Osteoblast (primary cell): Measurements from ENCODE around the gene SCAANT1. TPM values are rescaled to one million over a fixed set of nuclear protein-coding genes. Genes with fewer than 3 reads are reported as not detected.
A peak's percentile ranks its signal among the peaks of the same experiment; 100 is the strongest.

ENCODE experiments used
- DNase-seq: peaks from one replicate; pipeline ENCODE4 v3.0.0; 2011; ENCODE audit warnings: low spot score, mixed read lengths; ENCODE audit not compliant: insufficient read length; ENCODE audit errors: missing footprints
- H2AFZ ChIP-seq: 2 replicates; pipeline ENCODE4 v1.6.0; 2011; ENCODE audit warnings: mild to moderate bottlenecking, low read length
- H3K27ac ChIP-seq: 2 replicates; pipeline ENCODE4 v1.5.1; 2011; ENCODE audit warnings: mild to moderate bottlenecking, low read depth, low read length, moderate library complexity
- H3K27me3 ChIP-seq: 2 replicates; pipeline ENCODE4 v1.6.0; 2012; ENCODE audit warnings: mild to moderate bottlenecking, control low read depth, inconsistent platforms, low read length, moderate library complexity; ENCODE audit not compliant: insufficient read depth
- H3K36me3 ChIP-seq: 2 replicates; pipeline ENCODE4 v1.5.1; 2011; ENCODE audit warnings: mild to moderate bottlenecking, low read length, control low read depth, moderate library complexity; ENCODE audit not compliant: insufficient read depth
- H3K4me1 ChIP-seq: 2 replicates; pipeline ENCODE4 v1.5.1; 2011; ENCODE audit warnings: mild to moderate bottlenecking, low read length, control low read depth, moderate library complexity; ENCODE audit not compliant: insufficient read depth
- H3K4me2 ChIP-seq: 2 replicates; pipeline ENCODE4 v1.6.0; 2011; ENCODE audit warnings: mild to moderate bottlenecking, low read length; ENCODE audit not compliant: insufficient read depth
- H3K4me3 ChIP-seq: fragments of 200-600 bp; sonication (generic); 3 replicates; pipeline ENCODE4 v1.5.1; 2012; ENCODE audit warnings: mild to moderate bottlenecking, low read length, inconsistent platforms; ENCODE audit not compliant: insufficient read depth
- H3K79me2 ChIP-seq: 2 replicates; pipeline ENCODE4 v1.6.0; 2012; ENCODE audit warnings: mild to moderate bottlenecking, low read length, control low read depth, inconsistent platforms; ENCODE audit not compliant: insufficient read depth
- H3K9me3 ChIP-seq: 2 replicates; pipeline ENCODE4 v1.5.1; 2011; ENCODE audit warnings: low read depth, low read length, control low read depth
- H4K20me1 ChIP-seq: 2 replicates; pipeline ENCODE4 v1.6.0; 2012; ENCODE audit warnings: mild to moderate bottlenecking, low read length, control low read depth; ENCODE audit not compliant: insufficient read depth
- CTCF ChIP-seq: IDR thresholded peaks from 2 replicates; pipeline ENCODE4 v1.5.1; 2011; ENCODE audit warnings: mild to moderate bottlenecking, low read depth, low read length, moderate library complexity; ENCODE audit errors: extremely low read depth
- total RNA-seq: library from RNA; depleted of rRNA; stranded (reverse); fragments of >200 nt; gene quantifications from 2 replicates; pipeline ENCODE4 v1.2.3, GENCODE V29; 2012

The SCAANT1 gene
- total RNA-seq, 1 donor: not detected

GRCh38 chr3:63946753-63947152 is 34.6 kb upstream of the SCAANT1 start:
- Histone ChIP-seq H4K20me1 (peaks cover 25% of the 10 kb centered on the region), H3K4me2 (no peak overlapping the region), H3K9me3 (no peaks in the 10 kb centered on the region), H2AFZ (no peak overlapping the region), H3K4me1 (peaks cover 20% of the 10 kb centered on the region), H3K27me3 (no peaks in the 10 kb centered on the region), H3K36me3 (peaks cover 3% of the 10 kb centered on the region), H3K79me2 (peaks cover 86% of the 10 kb centered on the region), H3K27ac (no peak overlapping the region), H3K4me3 (no peak overlapping the region)
- TF ChIP-seq CTCF: no peak
- DNase-seq: no peak

DNA sequence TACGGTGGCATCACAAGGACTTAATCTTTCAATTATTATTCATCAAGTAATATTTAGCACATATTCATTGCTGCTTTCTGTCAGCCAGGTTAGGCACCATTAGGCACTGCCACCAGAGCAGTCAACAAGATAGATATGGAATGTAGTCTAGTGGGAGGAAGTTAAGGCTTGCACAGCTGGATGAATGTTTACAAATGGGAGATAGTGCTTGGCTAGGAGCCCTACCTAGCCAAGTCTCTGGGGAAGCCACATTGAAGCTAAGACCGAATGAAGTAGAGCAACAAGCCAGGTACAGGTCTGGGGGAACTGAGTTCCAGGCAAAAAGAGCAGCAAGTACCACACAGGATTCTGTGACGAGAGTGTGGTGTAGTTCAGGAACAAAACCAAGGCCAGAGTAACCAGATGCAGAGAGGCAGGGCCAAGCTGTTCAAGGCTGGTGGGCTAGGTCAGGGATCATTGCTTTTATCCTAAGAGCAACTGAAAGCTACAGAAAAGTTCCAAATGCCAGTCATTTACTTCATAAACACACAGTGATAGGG is 33.4 kb upstream of the SCAANT1 start:
- H3K4me1 ChIP-seq: peaks cover 16% of the 10 kb centered on the region
- no peak overlapping the region for H3K27ac ChIP-seq
- no peak for TF ChIP-seq CTCF
- no peaks in the 10 kb centered on the region for H3K9me3 ChIP-seq
- H3K4me3 ChIP-seq: no peak overlapping the region
- peaks cover 28% of the 10 kb centered on the region for H4K20me1 ChIP-seq
- H3K79me2 ChIP-seq: peaks cover 88% of the 10 kb centered on the region
- no peak overlapping the region for H3K4me2 ChIP-seq
- peak; percentile 68 for DNase-seq
- no peaks in the 10 kb centered on the region for H3K27me3 ChIP-seq
- H2AFZ ChIP-seq: no peak overlapping the region
- H3K36me3 ChIP-seq: peaks cover 3% of the 10 kb centered on the region

- peaks cover 90% of the 10 kb centered on the region for H3K79me2 ChIP-seq
- no peaks in the 10 kb centered on the region for H3K27me3 ChIP-seq
- H3K36me3 ChIP-seq: peaks cover 3% of the 10 kb centered on the region
- no peak for TF ChIP-seq CTCF
- H3K9me3 ChIP-seq: no peaks in the 10 kb centered on the region
- H3K4me2 ChIP-seq: no peak overlapping the region
- no peak overlapping the region for H3K4me3 ChIP-seq
- H3K4me1 ChIP-seq: peaks cover 16% of the 10 kb centered on the region
- DNase-seq: no peak
- H3K27ac ChIP-seq: no peak overlapping the region
- H4K20me1 ChIP-seq: peaks cover 39% of the 10 kb centered on the region
- H2AFZ ChIP-seq: no peak overlapping the region
These were observed 31.5 kb upstream of the SCAANT1 start for GRCh38 chr3:63943678-63944077.

DNA sequence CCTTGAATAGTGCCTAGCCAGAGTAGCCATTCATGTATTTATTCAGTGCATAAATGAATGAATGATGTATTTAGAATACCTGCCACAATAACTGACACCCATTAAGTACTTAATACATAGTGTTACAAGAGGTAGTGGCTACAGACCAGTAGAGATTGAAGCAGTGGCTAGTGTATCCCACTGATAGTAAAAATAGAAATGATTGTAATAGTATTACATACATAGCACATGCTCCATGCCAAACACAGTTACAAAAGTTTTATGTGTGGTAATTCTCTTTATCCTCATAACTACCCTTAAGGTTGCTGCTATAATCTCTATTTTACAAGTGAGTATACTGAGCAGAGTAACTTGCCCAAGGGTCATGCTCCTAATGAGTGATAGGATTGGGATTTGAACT is 30.3 kb upstream of the SCAANT1 start:
- no peak overlapping the region for H3K4me2 ChIP-seq
- DNase-seq: peak; percentile 36
- peaks cover 3% of the 10 kb centered on the region for H3K36me3 ChIP-seq
- no peaks in the 10 kb centered on the region for H3K9me3 ChIP-seq
- peaks cover 89% of the 10 kb centered on the region for H3K79me2 ChIP-seq
- H3K27me3 ChIP-seq: no peaks in the 10 kb centered on the region
- H2AFZ ChIP-seq: no peak overlapping the region
- H3K4me1 ChIP-seq: peaks cover 12% of the 10 kb centered on the region
- H3K4me3 ChIP-seq: no peak overlapping the region
- peaks cover 37% of the 10 kb centered on the region for H4K20me1 ChIP-seq
- TF ChIP-seq CTCF: no peak
- H3K27ac ChIP-seq: no peak overlapping the region
